GM12801 (cell line): Measurements from ENCODE around the gene LDLRAD4.

ENCODE experiments used
- CTCF ChIP-seq: IDR thresholded peaks from one replicate; pipeline ENCODE4 v1.5.1; 2011; ENCODE audit warnings: control low read depth; ENCODE audit not compliant: insufficient read length; ENCODE audit errors: extremely low read depth

The LDLRAD4 gene

GRCh38 chr18:13362051-13362450 is 143.5 kb downstream of the LDLRAD4 start:
- no peak for TF ChIP-seq CTCF

- no peak for TF ChIP-seq CTCF
Measured at GRCh38 chr18:13362607-13363006, 144.0 kb downstream of the LDLRAD4 start.

GRCh38 chr18:13363359-13363758 is 144.8 kb downstream of the LDLRAD4 start:
- TF ChIP-seq CTCF: no peak

- TF ChIP-seq CTCF: no peak
Measured at GRCh38 chr18:13364721-13365205, 146.2 kb downstream of the LDLRAD4 start.

GRCh38 chr18:13366131-13366530 is 147.6 kb downstream of the LDLRAD4 start:
- TF ChIP-seq CTCF: no peak

- TF ChIP-seq CTCF: no peak
Measured at GRCh38 chr18:13366541-13366940, 148.0 kb downstream of the LDLRAD4 start.

GRCh38 chr18:13366962-13367892 is 148.7 kb downstream of the LDLRAD4 start:
- no peak for TF ChIP-seq CTCF
